GM21528 (cell line): ENCODE results near the gene RHEB.

Experiments used
- ATAC-seq: cut with Tn5 transposase; IDR thresholded peaks from one replicate; pipeline ENCODE4 v1.9.1; 2021; ENCODE audit warnings: mild to moderate bottlenecking, moderate library complexity; ENCODE audit not compliant: unreplicated experiment, low FRiP score

Gene RHEB

GRCh38 chr7:151452680-151453325 is 66.9 kb downstream of the RHEB start:
- ATAC-seq, result no peak

GRCh38 chr7:151451626-151452571 is 67.8 kb downstream of the RHEB start:
- no peak for ATAC-seq

GRCh38 chr7:151451156-151451555 is 68.5 kb downstream of the RHEB start:
- ATAC-seq, result no peak

GRCh38 chr7:151449990-151450389 is 69.7 kb downstream of the RHEB start:
- ATAC-seq, result no peak

- no peak for ATAC-seq
Observed at GRCh38 chr7:151448261-151449252, 71.1 kb downstream of the RHEB start.

- no peak for ATAC-seq
Observed at GRCh38 chr7:151447901-151448260, 71.8 kb downstream of the RHEB start.

GRCh38 chr7:151447312-151447711 is 72.4 kb downstream of the RHEB start:
- no peak for ATAC-seq

GRCh38 chr7:151446412-151446811 is 73.3 kb downstream of the RHEB start:
- ATAC-seq, result no peak

GRCh38 chr7:151444632-151445031 is 75.1 kb downstream of the RHEB start:
- ATAC-seq, result no peak

- ATAC-seq, result no peak
Observed at GRCh38 chr7:151442776-151443496, 76.8 kb downstream of the RHEB start.

- no peak for ATAC-seq
Observed at GRCh38 chr7:151440799-151441445, 78.8 kb downstream of the RHEB start.

- no peak for ATAC-seq
Observed at GRCh38 chr7:151439855-151440798, 79.6 kb downstream of the RHEB start, which contains the start of gene CRYGN. Gene CRYGN (minus strand): TSS chr7:151440141. CDS start chr7:151439917, 224 bp downstream.

- no peak for ATAC-seq
Observed at GRCh38 chr7:151438864-151439601, 80.7 kb downstream of the RHEB start.

GRCh38 chr7:151437866-151438516 is 81.7 kb downstream of the RHEB start:
- no peak for ATAC-seq

- no peak for ATAC-seq
Observed at GRCh38 chr7:151437159-151437553, 82.5 kb downstream of the RHEB start.

- ATAC-seq, result no peak
Observed at GRCh38 chr7:151436446-151437158, 83.1 kb downstream of the RHEB start.
